Measurements from ENCODE around the gene KCNQ1.

KCNQ1 gene

GRCh38 chr11:2674658-2675131 lies 229.9 kb downstream of the KCNQ1 start:
- no peak for DNase-seq

GRCh38 chr11:2675540-2675939 lies 230.7 kb downstream of the KCNQ1 start:
- no peak for DNase-seq

GRCh38 chr11:2677127-2677526 lies 232.3 kb downstream of the KCNQ1 start:
- DNase-seq: no peak

GRCh38 chr11:2678396-2678795 lies 233.6 kb downstream of the KCNQ1 start:
- DNase-seq: no peak

GRCh38 chr11:2679011-2679676 lies 234.3 kb downstream of the KCNQ1 start:
- DNase-seq: no peak

- DNase-seq: no peak
Observed at GRCh38 chr11:2681408-2682145, 236.8 kb downstream of the KCNQ1 start.

GRCh38 chr11:2683806-2684205 lies 239.0 kb downstream of the KCNQ1 start:
- no peak for DNase-seq

GRCh38 chr11:2684581-2684980 lies 239.8 kb downstream of the KCNQ1 start:
- DNase-seq: no peak

GRCh38 chr11:2685051-2685450 lies 240.2 kb downstream of the KCNQ1 start:
- no peak for DNase-seq

- DNase-seq: no peak
Observed at GRCh38 chr11:2685566-2686359, 241.0 kb downstream of the KCNQ1 start.

GRCh38 chr11:2686360-2687222 lies 241.8 kb downstream of the KCNQ1 start:
- DNase-seq: no peak

GRCh38 chr11:2687223-2687530 lies 242.4 kb downstream of the KCNQ1 start:
- DNase-seq: no peak

- no peak for DNase-seq
Observed at GRCh38 chr11:2687782-2688191, 243.0 kb downstream of the KCNQ1 start.

- DNase-seq: no peak
Observed at GRCh38 chr11:2688381-2689231, 243.8 kb downstream of the KCNQ1 start.

- DNase-seq: no peak
Observed at GRCh38 chr11:2689651-2690575, 245.1 kb downstream of the KCNQ1 start.

GRCh38 chr11:2690596-2691354 lies 246.0 kb downstream of the KCNQ1 start:
- DNase-seq: no peak

GRCh38 chr11:2691355-2691761 lies 246.6 kb downstream of the KCNQ1 start:
- no peak for DNase-seq

- peak; percentile 19 for DNase-seq
Observed at GRCh38 chr11:2691991-2692875, 247.4 kb downstream of the KCNQ1 start.
